Lower leg skin (tissue), 3 donors: ENCODE results near the gene PIGW.

Source experiments
- POLR2A ChIP-seq, 2 donors: fragments of 450-650 bp; IDR thresholded peaks; one replicate each; pipeline ENCODE4 v1.6.1; 2016 to 2017; ENCODE audit warnings: antibody characterized with exemption in 2 of 2, mild to moderate bottlenecking in 1 of 2, moderate library complexity in 1 of 2
- TF ChIP-seq, protein P1 (sequence below), 3 donors: fragments of 450-650 bp; IDR thresholded peaks; one replicate each; pipeline ENCODE4 v1.5.1; 2016; ENCODE audit warnings: antibody characterized with exemption in 3 of 3, mild to moderate bottlenecking in 3 of 3, moderate library complexity in 2 of 3

DNA sequence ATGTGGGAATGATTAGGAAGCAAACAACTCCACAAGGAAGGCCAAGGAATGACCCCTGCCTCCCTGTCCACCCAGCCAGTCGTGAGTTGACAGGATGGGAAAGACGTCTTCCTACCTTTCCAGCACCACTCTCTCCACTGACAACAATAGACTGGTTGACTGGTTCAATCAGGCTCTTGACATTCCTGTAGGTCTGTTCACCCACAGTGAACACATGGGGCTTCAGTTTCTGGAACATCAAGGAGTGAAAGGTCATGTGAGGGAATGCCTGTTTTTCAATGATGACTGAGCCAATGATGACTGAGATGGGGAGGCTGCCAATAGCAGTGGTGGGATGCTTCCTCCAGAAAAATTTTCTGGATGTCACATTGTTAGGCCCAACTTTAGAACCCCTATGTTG is 9.7 kb upstream of the PIGW start:
- TF ChIP-seq, protein P1, sequence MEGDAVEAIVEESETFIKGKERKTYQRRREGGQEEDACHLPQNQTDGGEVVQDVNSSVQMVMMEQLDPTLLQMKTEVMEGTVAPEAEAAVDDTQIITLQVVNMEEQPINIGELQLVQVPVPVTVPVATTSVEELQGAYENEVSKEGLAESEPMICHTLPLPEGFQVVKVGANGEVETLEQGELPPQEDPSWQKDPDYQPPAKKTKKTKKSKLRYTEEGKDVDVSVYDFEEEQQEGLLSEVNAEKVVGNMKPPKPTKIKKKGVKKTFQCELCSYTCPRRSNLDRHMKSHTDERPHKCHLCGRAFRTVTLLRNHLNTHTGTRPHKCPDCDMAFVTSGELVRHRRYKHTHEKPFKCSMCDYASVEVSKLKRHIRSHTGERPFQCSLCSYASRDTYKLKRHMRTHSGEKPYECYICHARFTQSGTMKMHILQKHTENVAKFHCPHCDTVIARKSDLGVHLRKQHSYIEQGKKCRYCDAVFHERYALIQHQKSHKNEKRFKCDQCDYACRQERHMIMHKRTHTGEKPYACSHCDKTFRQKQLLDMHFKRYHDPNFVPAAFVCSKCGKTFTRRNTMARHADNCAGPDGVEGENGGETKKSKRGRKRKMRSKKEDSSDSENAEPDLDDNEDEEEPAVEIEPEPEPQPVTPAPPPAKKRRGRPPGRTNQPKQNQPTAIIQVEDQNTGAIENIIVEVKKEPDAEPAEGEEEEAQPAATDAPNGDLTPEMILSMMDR (IDR thresholded peaks at IDR 0.05): no peak
- no peak for TF ChIP-seq POLR2A (IDR thresholded peaks at IDR 0.05)
